SK-N-SH treated with all-trans-retinoic acid at 6 μM for 48 hours (cell line): ENCODE measurements around the gene TMEM139.

Experiments
- ATAC-seq: fragments of 200-7000 bp; cut with Tn5 transposase; 3 replicates; pipeline ENCODE4 v1.9.1; 2020; ENCODE audit warnings: mild to moderate bottlenecking, moderate library complexity
- ARNTL ChIP-seq: fragments of 450-650 bp; formaldehyde crosslinking; IDR thresholded peaks from 2 replicates; pipeline ENCODE4 v1.5.0; 2020; ENCODE audit warnings: low read depth, mild to moderate bottlenecking, moderate library complexity, borderline replicate concordance
- BACH2 ChIP-seq: fragments of 250-450 bp; sonication (Bioruptor Pico); IDR thresholded peaks from 2 replicates; pipeline ENCODE4 v1.9.0; 2021; ENCODE audit warnings: mild to moderate bottlenecking, borderline replicate concordance
- CSDC2 ChIP-seq: fragments of 250-450 bp; sonication (Bioruptor Pico); IDR thresholded peaks from 2 replicates; pipeline ENCODE4 v1.5.0; 2020; ENCODE audit warnings: mild to moderate bottlenecking, moderate library complexity
- ESRRG ChIP-seq: fragments of 250-450 bp; sonication (Bioruptor Pico); IDR thresholded peaks from 2 replicates; pipeline ENCODE4 v1.6.1; 2021; ENCODE audit warnings: mild to moderate bottlenecking
- GLIS3 ChIP-seq: fragments of 250-450 bp; sonication (Bioruptor Pico); IDR thresholded peaks from 2 replicates; pipeline ENCODE4 v1.5.0; 2020; ENCODE audit warnings: mild to moderate bottlenecking, moderate library complexity
- ISL1 ChIP-seq: fragments of 250-450 bp; sonication (Bioruptor Pico); IDR thresholded peaks from 2 replicates; pipeline ENCODE4 v2.1.2; 2022; ENCODE audit warnings: mild to moderate bottlenecking, moderate library complexity
- OSR1 ChIP-seq: fragments of 250-450 bp; sonication (Bioruptor Pico); IDR thresholded peaks from 2 replicates; pipeline ENCODE4 v1.8.0; 2022; ENCODE audit warnings: moderate library complexity, mild to moderate bottlenecking, inconsistent platforms
- PPARA ChIP-seq: fragments of 250-450 bp; sonication (Bioruptor Pico); IDR thresholded peaks from 2 replicates; pipeline ENCODE4 v1.5.0; 2020; ENCODE audit warnings: mild to moderate bottlenecking, borderline replicate concordance
- RARB ChIP-seq: fragments of 250-450 bp; sonication (Bioruptor Pico); IDR thresholded peaks from 2 replicates; pipeline ENCODE4 v1.8.0; 2021; ENCODE audit warnings: mild to moderate bottlenecking, moderate library complexity
- SNAI2 ChIP-seq: fragments of 250-450 bp; sonication (Bioruptor Pico); IDR thresholded peaks from 2 replicates; pipeline ENCODE4 v1.5.0; 2020; ENCODE audit warnings: mild to moderate bottlenecking, moderate library complexity
- TCF4 ChIP-seq: fragments of 250-450 bp; sonication (Bioruptor Pico); IDR thresholded peaks from 2 replicates; pipeline ENCODE4 v1.8.0; 2021; ENCODE audit warnings: mild to moderate bottlenecking, moderate library complexity, borderline replicate concordance
- TOX ChIP-seq: fragments of 250-450 bp; sonication (Bioruptor Pico); IDR thresholded peaks from 2 replicates; pipeline ENCODE4 v1.8.0; 2021; ENCODE audit warnings: mild to moderate bottlenecking, moderate library complexity, borderline replicate concordance
- ZC3H10 ChIP-seq: fragments of 250-450 bp; sonication (Bioruptor Pico); IDR thresholded peaks from 2 replicates; pipeline ENCODE4 v1.5.1; 2021; ENCODE audit warnings: mild to moderate bottlenecking, moderate library complexity
- ZFP3 ChIP-seq: fragments of 250-450 bp; sonication (Bioruptor Pico); IDR thresholded peaks from 2 replicates; pipeline ENCODE4 v1.5.0; 2020; ENCODE audit warnings: mild to moderate bottlenecking, moderate library complexity
- ZFP30 ChIP-seq: fragments of 450-650 bp; formaldehyde crosslinking; IDR thresholded peaks from 2 replicates; pipeline ENCODE4 v1.5.0; 2022; ENCODE audit warnings: mild to moderate bottlenecking, moderate library complexity
- ZNF565 ChIP-seq: fragments of 450-650 bp; formaldehyde crosslinking; conservative IDR thresholded peaks from 2 replicates; pipeline ENCODE4 v1.5.0; 2020; ENCODE audit warnings: low read depth, mild to moderate bottlenecking, moderate library complexity
- ZNF70 ChIP-seq: fragments of 450-650 bp; formaldehyde crosslinking; IDR thresholded peaks from 2 replicates; pipeline ENCODE4 v1.5.0; 2020; ENCODE audit warnings: mild to moderate bottlenecking, moderate library complexity
- ZNF8 ChIP-seq: fragments of 450-650 bp; formaldehyde crosslinking; IDR thresholded peaks from 2 replicates; pipeline ENCODE4 v1.5.0; 2020; ENCODE audit warnings: mild to moderate bottlenecking, moderate library complexity
- TF ChIP-seq, protein P1 (sequence below): fragments of 250-450 bp; sonication (Bioruptor Pico); IDR thresholded peaks from 2 replicates; pipeline ENCODE4 v1.5.1; 2021; ENCODE audit warnings: mild to moderate bottlenecking, moderate library complexity
- TF ChIP-seq, protein P2 (sequence below): fragments of 250-450 bp; sonication (Bioruptor Pico); IDR thresholded peaks from 2 replicates; pipeline ENCODE4 v1.8.0; 2021; ENCODE audit warnings: low read depth, mild to moderate bottlenecking, moderate library complexity, borderline replicate concordance
- TF ChIP-seq, protein P3 (sequence below): fragments of 250-450 bp; sonication (Bioruptor Pico); IDR thresholded peaks from 2 replicates; pipeline ENCODE4 v1.8.0; 2020; ENCODE audit warnings: mild to moderate bottlenecking, moderate library complexity, borderline replicate concordance
- TF ChIP-seq, protein P4 (sequence below): fragments of 250-450 bp; sonication (Bioruptor Pico); IDR thresholded peaks from 2 replicates; pipeline ENCODE4 v1.5.1; 2020; ENCODE audit warnings: low read depth, mild to moderate bottlenecking, moderate library complexity

TMEM139 gene

DNA sequence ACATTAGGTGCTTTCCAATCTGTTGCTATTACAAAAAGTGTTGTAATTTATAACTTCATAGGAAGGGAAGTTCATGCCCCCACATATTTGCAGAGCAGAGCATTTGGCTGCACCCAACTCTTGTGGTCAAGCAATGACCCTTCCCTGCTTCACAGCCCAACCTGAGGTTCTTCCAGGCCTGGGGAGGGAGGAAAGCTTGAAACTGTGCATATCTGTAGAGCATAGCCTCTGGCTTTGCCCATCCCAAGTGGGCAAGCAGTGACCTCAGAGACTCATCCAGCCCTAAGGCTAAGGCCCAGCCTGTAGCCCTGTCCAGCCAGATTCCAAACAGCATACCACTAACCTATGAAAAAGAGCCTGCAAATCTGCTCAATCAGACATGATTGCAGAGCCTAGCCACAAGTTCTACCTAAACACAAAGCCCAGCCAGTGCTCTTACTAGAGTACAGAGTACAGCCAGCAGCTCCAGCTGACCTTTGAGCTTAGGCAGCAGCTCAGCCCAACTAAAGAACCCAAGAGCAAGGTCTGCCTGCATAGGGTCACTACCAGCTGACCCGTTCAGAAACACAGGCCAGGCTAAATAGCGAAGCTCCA, 35.9 kb upstream of the TMEM139 start:
- no peak for TF ChIP-seq ZNF8 (CRISPR knock-in tag)
- TF ChIP-seq ZFP3 (CRISPR knock-in tag): no peak
- TF ChIP-seq TOX (CRISPR knock-in tag): no peak
- no peak for ATAC-seq

DNA sequence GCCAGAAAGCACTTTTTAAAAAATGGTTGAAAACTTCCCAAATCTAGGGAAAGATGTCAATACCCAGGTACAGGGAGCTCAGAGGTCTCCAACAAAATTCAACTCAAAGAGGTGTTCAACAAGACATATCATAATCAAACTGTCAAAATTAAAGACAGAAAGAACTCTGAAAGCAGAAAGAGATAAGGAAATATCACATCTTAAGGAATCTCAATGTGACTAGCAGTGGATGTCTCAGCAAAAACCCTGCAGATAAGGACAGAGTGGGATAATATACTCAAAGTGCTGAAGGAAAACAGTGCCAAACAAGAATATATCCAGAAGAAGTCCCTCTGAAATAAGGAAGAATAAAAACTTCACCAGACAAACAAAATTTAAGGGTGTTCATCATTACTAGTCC, 34.6 kb upstream of the TMEM139 start:
- TF ChIP-seq, protein P1, sequence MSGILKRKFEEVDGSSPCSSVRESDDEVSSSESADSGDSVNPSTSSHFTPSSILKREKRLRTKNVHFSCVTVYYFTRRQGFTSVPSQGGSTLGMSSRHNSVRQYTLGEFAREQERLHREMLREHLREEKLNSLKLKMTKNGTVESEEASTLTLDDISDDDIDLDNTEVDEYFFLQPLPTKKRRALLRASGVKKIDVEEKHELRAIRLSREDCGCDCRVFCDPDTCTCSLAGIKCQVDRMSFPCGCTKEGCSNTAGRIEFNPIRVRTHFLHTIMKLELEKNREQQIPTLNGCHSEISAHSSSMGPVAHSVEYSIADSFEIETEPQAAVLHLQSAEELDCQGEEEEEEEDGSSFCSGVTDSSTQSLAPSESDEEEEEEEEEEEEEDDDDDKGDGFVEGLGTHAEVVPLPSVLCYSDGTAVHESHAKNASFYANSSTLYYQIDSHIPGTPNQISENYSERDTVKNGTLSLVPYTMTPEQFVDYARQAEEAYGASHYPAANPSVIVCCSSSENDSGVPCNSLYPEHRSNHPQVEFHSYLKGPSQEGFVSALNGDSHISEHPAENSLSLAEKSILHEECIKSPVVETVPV (CRISPR knock-in tag): no peak
- no peak for TF ChIP-seq ZNF565
- no peak for TF ChIP-seq PPARA (CRISPR knock-in tag)
- TF ChIP-seq, protein P2, sequence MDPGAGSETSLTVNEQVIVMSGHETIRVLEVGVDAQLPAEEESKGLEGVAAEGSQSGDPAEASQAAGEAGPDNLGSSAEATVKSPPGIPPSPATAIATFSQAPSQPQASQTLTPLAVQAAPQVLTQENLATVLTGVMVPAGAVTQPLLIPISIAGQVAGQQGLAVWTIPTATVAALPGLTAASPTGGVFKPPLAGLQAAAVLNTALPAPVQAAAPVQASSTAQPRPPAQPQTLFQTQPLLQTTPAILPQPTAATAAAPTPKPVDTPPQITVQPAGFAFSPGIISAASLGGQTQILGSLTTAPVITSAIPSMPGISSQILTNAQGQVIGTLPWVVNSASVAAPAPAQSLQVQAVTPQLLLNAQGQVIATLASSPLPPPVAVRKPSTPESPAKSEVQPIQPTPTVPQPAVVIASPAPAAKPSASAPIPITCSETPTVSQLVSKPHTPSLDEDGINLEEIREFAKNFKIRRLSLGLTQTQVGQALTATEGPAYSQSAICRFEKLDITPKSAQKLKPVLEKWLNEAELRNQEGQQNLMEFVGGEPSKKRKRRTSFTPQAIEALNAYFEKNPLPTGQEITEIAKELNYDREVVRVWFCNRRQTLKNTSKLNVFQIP (CRISPR knock-in tag): no peak
- TF ChIP-seq ZNF70: no peak
- TF ChIP-seq BACH2 (CRISPR knock-in tag): no peak
- no peak for TF ChIP-seq TOX (CRISPR knock-in tag)
- TF ChIP-seq, protein P3, sequence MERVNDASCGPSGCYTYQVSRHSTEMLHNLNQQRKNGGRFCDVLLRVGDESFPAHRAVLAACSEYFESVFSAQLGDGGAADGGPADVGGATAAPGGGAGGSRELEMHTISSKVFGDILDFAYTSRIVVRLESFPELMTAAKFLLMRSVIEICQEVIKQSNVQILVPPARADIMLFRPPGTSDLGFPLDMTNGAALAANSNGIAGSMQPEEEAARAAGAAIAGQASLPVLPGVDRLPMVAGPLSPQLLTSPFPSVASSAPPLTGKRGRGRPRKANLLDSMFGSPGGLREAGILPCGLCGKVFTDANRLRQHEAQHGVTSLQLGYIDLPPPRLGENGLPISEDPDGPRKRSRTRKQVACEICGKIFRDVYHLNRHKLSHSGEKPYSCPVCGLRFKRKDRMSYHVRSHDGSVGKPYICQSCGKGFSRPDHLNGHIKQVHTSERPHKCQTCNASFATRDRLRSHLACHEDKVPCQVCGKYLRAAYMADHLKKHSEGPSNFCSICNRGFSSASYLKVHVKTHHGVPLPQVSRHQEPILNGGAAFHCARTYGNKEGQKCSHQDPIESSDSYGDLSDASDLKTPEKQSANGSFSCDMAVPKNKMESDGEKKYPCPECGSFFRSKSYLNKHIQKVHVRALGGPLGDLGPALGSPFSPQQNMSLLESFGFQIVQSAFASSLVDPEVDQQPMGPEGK (CRISPR knock-in tag): no peak
- no peak for TF ChIP-seq TCF4 (CRISPR knock-in tag)
- no peak for TF ChIP-seq ISL1 (CRISPR knock-in tag)
- no peak for TF ChIP-seq ARNTL (CRISPR knock-in tag)
- no peak for TF ChIP-seq ZNF8 (CRISPR knock-in tag)
- no peak for ATAC-seq

DNA sequence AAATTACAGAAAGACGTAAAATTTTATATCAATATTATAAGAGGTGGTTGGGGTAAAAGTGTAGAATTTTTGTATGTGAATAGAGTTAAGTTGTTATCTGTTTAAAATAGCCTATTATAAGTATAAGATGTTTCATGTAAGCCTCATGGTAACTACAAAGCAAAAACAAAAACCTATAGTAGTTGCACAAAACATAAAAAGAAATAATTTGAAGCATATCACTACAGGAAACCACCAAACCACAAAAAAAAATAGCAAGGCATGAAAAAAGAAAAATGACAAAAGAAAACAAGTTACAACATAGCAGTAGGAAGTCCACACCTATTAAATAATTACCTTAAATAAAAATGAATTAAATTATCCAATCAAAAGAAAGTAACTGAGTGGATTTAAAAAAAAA, 33.9 kb upstream of the TMEM139 start:
- no peak for ATAC-seq
- TF ChIP-seq ESRRG (CRISPR knock-in tag) (no peak), ZC3H10 (CRISPR knock-in tag) (no peak), ARNTL (CRISPR knock-in tag) (no peak), ZFP30 (CRISPR knock-in tag) (no peak), CSDC2 (CRISPR knock-in tag) (no peak), ZNF565 (no peak), ZNF8 (CRISPR knock-in tag) (no peak), ZFP3 (CRISPR knock-in tag) (no peak)

DNA sequence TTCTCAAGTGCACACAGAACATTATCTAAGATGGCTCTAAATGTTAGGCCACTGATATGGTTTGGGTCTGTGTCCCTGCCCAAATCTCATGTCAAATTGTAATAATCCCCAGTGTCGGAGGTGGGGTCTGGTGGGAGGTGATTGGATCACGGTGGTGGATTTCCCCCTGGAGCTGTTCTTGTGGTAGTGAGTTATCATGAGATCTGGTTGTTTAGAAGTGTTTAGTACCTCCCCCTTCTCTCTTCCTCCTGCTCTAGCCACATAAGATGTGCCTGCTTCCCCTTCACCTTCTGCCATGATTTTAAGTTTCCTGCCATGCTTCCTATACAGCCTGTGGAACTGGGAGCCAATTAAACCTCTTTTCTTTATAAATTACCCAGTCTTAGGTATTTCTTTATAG, 32.8 kb upstream of the TMEM139 start:
- ATAC-seq: no peak
- TF ChIP-seq ZC3H10 (CRISPR knock-in tag) (no peak), ZFP3 (CRISPR knock-in tag) (no peak), RARB (no peak), PPARA (CRISPR knock-in tag) (no peak), ISL1 (CRISPR knock-in tag) (no peak), ESRRG (CRISPR knock-in tag) (no peak)
- TF ChIP-seq, protein P1 (CRISPR knock-in tag): no peak

DNA sequence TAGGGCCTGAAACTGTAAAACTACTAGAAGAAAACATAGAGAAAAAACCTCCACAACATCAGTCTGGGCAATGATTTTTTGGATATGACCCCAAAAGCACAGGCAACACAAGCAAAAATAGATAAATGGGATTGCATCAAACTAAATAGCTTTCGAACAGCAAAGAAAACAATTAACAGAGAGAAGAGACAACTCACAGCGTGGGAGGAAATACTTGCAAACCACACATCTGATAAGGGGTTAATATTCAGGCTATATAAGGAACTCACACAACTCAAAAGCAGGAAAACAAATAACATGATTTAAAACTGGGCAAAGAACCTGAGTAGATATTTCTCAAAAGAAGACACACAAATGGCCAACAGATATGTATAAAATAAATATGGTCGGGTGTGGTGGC, 29.2 kb upstream of the TMEM139 start:
- no peak for ATAC-seq
- TF ChIP-seq SNAI2 (CRISPR knock-in tag) (no peak), RARB (no peak), GLIS3 (CRISPR knock-in tag) (no peak), ZFP3 (CRISPR knock-in tag) (no peak), TOX (CRISPR knock-in tag) (no peak), ZNF8 (CRISPR knock-in tag) (no peak), PPARA (CRISPR knock-in tag) (no peak), ISL1 (CRISPR knock-in tag) (no peak), OSR1 (no peak), CSDC2 (CRISPR knock-in tag) (no peak), TCF4 (CRISPR knock-in tag) (no peak), ZNF70 (no peak)
- TF ChIP-seq, protein P4, sequence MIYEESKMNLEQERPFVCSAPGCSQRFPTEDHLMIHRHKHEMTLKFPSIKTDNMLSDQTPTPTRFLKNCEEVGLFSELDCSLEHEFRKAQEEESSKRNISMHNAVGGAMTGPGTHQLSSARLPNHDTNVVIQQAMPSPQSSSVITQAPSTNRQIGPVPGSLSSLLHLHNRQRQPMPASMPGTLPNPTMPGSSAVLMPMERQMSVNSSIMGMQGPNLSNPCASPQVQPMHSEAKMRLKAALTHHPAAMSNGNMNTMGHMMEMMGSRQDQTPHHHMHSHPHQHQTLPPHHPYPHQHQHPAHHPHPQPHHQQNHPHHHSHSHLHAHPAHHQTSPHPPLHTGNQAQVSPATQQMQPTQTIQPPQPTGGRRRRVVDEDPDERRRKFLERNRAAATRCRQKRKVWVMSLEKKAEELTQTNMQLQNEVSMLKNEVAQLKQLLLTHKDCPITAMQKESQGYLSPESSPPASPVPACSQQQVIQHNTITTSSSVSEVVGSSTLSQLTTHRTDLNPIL (CRISPR knock-in tag): no peak
